T-helper 2 cell treated with Interferon-gamma antibody and Interleukin-4, amounts not matched to agents 5 μg/mL and 100 μg/mL, for 36 hours (primary cell): ENCODE results near the gene DELE1.
"Not testable (repeated sequence)": the region's sequence is repeated elsewhere in the genome, so short reads cannot be mapped to it uniquely, and the experiment has no call there.

Source experiments
- DNase-seq: peaks from one replicate; pipeline ENCODE4 v3.0.0; 2021; ENCODE audit warnings: low spot score
- H3K27ac Mint-ChIP-seq: one replicate; pipeline ENCODE4 v1.8.0; 2021; ENCODE audit warnings: mild to moderate bottlenecking, mixed read lengths
- H3K27me3 Mint-ChIP-seq: one replicate; pipeline ENCODE4 v1.8.0; 2021; ENCODE audit warnings: low read depth, mixed read lengths
- H3K36me3 Mint-ChIP-seq: one replicate; pipeline ENCODE4 v1.8.0; 2021; ENCODE audit warnings: low read depth, mixed read lengths
- H3K4me1 Mint-ChIP-seq: one replicate; pipeline ENCODE4 v1.8.0; 2021; ENCODE audit warnings: low read depth, mixed read lengths
- H3K4me3 Mint-ChIP-seq: one replicate; pipeline ENCODE4 v1.8.0; 2022; ENCODE audit warnings: mild to moderate bottlenecking, moderate library complexity, mixed read lengths
- H3K9me3 Mint-ChIP-seq: one replicate; pipeline ENCODE4 v1.8.0; 2021; ENCODE audit warnings: mixed read lengths

The DELE1 gene

DNA sequence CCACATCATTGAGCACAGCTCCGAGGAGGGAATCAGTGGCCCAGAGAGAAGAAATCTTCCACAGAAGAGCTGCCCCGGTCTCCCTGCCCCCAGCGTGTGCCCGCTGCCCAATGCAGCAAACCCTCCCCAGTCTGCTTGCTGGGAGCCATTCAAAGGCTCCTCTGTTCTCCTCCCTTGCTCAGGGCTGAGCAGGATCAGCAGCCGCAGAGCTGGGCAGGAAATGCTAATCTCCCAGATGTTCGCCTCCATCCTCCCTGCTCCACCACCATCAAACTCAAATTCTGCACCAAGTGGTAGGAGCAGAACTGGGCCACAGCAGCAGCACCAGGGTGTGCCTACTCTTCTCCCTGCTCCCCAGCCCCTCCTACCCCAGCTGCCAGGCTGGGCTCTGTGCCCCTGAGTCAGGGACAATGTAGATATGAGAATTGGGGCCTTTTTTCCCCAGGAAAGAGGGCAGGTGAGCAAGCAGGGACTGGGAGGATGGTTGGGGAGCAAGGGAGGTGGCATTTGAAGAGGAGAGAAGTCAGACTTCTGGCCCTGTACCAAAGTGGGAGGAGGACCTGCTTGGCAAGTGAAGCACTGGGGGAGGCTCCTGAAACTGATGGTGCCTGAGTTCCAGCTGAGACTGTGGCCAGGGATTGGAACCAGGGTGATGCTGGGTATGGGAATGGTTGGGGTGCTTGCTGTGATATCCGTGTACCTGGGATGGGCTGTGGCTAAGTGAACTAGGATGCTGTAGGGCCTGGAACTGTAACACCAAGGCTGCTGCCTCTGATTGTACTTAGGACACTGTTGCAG lies 43.5 kb upstream of the DELE1 start:
- no peaks in the 10 kb centered on the region for H3K9me3 Mint-ChIP-seq
- no peak for DNase-seq
- H3K36me3 Mint-ChIP-seq, result peaks cover 2% of the 10 kb centered on the region
- H3K4me1 Mint-ChIP-seq, result peaks cover 19% of the 10 kb centered on the region
- no peak overlapping the region for H3K4me3 Mint-ChIP-seq
- H3K27me3 Mint-ChIP-seq, result peaks cover 82% of the 10 kb centered on the region
- no peak overlapping the region for H3K27ac Mint-ChIP-seq

DNA sequence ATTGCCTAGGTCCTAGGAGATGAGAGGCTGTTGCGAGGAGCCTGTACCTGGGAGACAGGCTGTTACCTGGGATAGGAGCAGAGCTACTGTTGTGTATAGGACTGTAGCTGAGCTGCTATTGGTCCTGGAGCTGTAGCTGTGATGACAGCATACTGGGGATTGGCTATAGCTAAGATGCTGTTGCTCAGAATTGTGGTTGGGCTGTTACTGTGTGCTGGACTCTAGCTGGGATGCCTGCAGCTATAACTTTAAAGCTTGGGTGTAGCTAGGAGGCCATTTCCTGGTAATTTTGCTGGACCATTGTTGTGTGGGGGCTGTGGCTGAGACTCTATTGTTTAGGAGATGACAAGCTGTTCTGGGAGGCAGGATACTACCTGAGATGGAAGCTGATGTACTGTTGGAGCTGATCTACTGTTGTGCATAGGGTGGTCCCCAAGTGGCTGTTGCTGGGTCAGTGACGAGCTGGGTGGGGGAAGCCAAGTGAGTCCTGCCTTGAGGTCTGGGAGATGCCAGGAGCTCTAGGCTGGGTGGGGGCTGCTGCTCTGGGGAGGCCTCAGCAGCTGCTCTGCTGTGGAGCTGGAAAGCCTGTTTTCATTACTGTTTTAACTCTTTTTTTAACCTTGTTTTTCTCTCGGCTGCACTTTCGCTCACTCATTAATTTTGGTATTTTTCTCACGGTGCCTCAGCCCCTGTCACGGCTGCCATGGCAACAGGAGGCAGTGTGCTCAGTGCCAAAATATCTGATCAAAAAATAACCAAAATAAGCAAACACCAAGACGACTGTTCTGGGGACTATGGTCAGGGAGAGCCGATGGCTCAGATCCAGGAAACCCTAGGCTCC lies 42.5 kb upstream of the DELE1 start:
- H3K4me3 Mint-ChIP-seq, result no peak overlapping the region
- no peak for DNase-seq
- H3K27me3 Mint-ChIP-seq, result peaks cover 79% of the 10 kb centered on the region
- H3K9me3 Mint-ChIP-seq, result no peaks in the 10 kb centered on the region
- no peak overlapping the region for H3K27ac Mint-ChIP-seq
- H3K4me1 Mint-ChIP-seq, result peaks cover 19% of the 10 kb centered on the region
- peaks cover 2% of the 10 kb centered on the region for H3K36me3 Mint-ChIP-seq

DNA sequence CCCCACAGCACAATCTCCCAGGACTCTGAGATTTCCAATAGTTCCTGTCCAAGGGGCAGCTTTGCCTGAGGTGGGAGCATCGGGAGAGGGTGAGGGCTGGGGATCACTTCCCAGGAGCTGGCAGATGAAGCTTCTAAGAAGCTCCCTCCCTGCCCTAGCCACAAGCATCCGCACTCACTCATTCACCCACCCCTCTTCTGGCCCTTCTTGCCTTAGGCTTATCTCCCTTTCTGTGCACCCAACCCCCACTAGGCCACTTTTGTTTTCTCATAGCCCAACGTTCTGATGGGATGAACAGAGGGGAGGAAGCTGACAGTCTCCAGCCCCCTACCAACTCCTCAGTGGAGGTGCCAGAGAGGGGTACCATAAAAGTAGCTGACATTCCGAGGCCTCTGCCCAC lies 41.8 kb upstream of the DELE1 start:
- no peak overlapping the region for H3K27ac Mint-ChIP-seq
- no peak for DNase-seq
- peaks cover 80% of the 10 kb centered on the region for H3K27me3 Mint-ChIP-seq
- peaks cover 2% of the 10 kb centered on the region for H3K36me3 Mint-ChIP-seq
- peaks cover 19% of the 10 kb centered on the region for H3K4me1 Mint-ChIP-seq
- H3K4me3 Mint-ChIP-seq, result no peak overlapping the region
- H3K9me3 Mint-ChIP-seq, result no peaks in the 10 kb centered on the region

DNA sequence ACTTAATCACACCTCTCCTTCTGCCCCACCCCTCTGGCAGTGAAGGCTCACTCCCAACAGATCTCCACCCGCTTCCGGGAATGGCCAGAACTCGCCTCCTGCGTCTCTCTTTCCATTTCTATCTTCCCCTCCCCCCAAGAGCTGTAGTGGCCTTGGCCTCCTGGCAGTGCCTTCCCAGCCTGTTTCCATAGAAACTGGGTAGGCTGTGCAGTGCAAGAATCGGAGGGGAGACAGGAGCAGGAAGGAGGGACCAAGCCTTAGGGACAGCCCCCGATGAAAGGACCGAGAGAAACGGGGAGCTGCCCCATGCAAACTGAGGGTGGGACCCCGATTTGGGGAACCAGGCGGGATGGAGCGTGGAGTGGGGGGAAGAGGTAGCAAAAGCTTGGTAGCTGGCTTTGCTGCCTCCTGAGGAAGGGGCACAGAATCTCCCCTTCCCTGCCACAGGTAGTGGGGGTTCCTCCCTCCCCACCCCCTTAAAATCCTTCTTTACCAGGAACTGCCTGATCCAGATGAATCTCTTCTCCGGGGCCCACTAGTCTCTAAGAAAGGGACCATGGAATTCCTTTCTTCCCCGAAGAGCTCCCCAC lies 41.0 kb upstream of the DELE1 start:
- Mint-ChIP-seq H3K27me3 (peaks cover 72% of the 10 kb centered on the region), H3K4me3 (no peak overlapping the region), H3K9me3 (no peaks in the 10 kb centered on the region), H3K4me1 (peaks cover 13% of the 10 kb centered on the region), H3K36me3 (peaks cover 2% of the 10 kb centered on the region), H3K27ac (no peak overlapping the region)
- DNase-seq, result no peak

DNA sequence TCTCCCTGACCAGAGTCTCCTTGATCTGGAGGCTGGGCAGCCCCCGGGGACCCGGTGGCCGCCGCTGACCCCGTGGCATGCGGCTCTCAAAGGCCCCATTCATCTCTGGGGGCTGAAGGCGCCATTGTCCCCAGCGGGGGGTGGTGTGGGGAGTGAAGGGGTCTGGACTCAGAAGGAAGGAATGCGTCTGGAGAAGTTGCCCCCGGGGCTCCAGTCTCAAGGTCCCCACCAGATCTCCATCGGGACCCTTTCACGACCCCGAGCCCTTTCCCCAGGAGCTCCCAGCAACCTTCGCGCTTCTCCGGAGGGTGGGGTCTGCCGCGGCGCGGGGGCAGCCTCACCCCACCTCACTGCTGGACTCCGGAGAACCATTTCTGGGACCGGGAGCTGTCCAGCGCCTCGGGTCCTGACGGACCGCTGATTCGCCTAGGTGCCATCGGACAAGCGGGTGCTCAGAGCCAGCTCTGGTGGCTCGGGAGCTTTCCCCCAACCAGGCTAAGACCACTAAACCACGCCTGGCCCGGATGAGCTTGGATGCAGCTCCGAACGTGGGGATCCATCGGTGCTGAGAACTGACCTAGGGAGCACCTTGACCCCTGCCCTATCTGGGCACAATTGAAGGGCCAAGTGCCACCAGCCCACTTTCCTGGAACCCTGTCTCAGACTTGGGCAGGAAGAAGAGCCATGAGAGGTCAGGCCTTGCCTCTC lies 40.3 kb upstream of the DELE1 start:
- Mint-ChIP-seq H3K27me3 (peaks cover 69% of the 10 kb centered on the region), H3K9me3 (no peaks in the 10 kb centered on the region), H3K36me3 (peaks cover 2% of the 10 kb centered on the region), H3K27ac (no peak overlapping the region), H3K4me3 (no peak overlapping the region), H3K4me1 (peaks cover 13% of the 10 kb centered on the region)
- DNase-seq, result peak; percentile 16

DNA sequence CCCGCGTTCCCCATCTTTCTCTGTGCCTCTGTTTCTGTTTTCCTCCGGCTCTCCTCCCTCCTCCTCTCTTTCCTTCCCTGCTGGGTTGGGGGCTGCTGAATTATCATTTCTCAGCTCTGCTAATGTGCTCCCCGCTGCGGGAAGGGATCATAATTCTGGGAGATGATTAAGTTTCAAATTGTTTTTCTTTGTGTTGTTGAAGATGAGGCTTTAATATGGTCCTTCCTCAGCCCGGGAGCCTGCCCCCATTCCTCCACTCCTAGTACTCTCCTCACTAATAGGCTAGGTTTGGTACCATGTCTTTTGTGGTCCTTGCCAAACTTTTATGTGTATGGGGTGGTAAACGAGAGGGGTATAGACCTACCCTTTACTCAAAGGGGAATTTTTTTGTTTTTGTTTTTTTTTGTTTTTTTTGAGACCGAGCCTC lies 39.8 kb upstream of the DELE1 start:
- H3K4me3 Mint-ChIP-seq, result no peak overlapping the region
- peaks cover 2% of the 10 kb centered on the region for H3K36me3 Mint-ChIP-seq
- peaks cover 11% of the 10 kb centered on the region for H3K4me1 Mint-ChIP-seq
- H3K27me3 Mint-ChIP-seq, result peaks cover 64% of the 10 kb centered on the region
- H3K27ac Mint-ChIP-seq, result no peak overlapping the region
- no peak for DNase-seq
- H3K9me3 Mint-ChIP-seq, result no peaks in the 10 kb centered on the region

DNA sequence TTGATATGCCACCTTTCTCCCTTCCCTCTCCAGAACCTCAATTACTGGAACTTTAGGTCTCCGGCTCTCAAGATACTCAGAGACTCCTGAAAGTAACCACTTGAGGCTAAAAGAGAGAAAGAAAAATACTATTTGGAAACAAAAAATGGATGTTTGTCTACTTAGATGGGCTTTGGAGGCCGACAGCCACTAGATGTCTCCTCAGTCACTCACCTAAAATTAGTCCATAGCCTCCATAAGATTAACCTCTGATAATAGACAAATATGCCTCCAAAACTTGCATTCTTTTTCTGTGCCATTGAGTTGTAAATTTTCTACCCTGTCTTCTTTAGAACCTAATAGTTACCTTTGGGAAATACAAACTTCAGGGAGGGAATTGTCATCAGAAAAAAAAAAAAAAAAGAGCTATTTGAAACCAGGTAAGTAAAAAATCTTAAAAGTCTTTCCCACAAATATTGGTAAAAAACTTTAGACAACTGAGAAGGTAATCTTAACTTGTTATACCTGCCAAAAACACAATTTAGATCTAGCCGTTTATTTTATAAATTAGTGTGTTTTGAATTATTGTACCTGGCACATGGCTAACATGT lies 34.3 kb upstream of the DELE1 start:
- Mint-ChIP-seq H3K36me3 (no peaks in the 10 kb centered on the region), H3K9me3 (no peaks in the 10 kb centered on the region), H3K4me1 (no peaks in the 10 kb centered on the region), H3K4me3 (no peak overlapping the region), H3K27ac (no peak overlapping the region), H3K27me3 (peaks cover 28% of the 10 kb centered on the region)
- DNase-seq, result no peak

DNA sequence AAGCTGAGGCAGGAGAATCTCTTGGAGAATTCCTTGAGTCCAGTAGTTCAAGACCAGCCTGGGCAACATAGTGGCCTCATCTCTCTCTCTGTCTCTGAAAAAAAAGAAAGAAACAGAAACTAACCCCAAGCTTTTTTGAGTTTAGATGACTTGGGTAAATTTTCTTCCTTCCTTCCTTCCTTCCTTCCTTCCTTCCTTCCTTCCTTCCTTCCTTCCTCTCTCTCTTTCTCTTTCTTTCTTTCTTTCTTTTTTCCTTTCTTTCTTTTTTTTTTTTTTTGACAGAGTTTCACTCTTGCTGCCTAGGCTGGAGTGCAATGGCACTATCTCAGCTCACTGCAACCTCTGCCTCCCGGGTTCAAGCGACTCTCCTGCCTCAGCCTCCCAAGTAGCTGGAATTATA lies 33.2 kb upstream of the DELE1 start:
- H3K27me3 Mint-ChIP-seq, result peaks cover 21% of the 10 kb centered on the region
- H3K4me3 Mint-ChIP-seq, H3K4me1 Mint-ChIP-seq, H3K27ac Mint-ChIP-seq, H3K9me3 Mint-ChIP-seq, DNase-seq, H3K36me3 Mint-ChIP-seq: not testable (repeated sequence)

DNA sequence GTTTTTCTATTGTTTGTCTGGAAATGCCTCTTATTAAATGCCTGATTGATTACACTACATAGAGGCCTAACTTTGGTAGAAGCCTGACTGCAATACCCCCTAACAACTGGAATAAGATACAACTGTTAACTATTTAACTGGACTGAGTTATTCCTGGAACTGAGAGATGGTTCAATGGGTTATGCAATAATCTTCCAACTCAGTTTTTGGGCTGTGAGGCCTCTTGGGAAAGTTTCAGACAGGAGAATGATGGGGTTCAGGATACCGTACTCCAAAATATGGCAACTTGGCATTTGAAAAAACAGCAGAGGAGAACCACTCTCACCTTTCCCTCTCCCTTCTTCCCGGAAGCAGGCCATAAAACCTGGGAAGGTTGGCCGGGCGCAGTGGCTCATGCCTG lies 26.2 kb upstream of the DELE1 start:
- no peak overlapping the region for H3K27ac Mint-ChIP-seq
- no peak overlapping the region for H3K4me3 Mint-ChIP-seq
- no peak for DNase-seq
- no peaks in the 10 kb centered on the region for H3K9me3 Mint-ChIP-seq
- no peaks in the 10 kb centered on the region for H3K36me3 Mint-ChIP-seq
- H3K27me3 Mint-ChIP-seq, result peaks cover 18% of the 10 kb centered on the region
- H3K4me1 Mint-ChIP-seq, result no peaks in the 10 kb centered on the region

DNA sequence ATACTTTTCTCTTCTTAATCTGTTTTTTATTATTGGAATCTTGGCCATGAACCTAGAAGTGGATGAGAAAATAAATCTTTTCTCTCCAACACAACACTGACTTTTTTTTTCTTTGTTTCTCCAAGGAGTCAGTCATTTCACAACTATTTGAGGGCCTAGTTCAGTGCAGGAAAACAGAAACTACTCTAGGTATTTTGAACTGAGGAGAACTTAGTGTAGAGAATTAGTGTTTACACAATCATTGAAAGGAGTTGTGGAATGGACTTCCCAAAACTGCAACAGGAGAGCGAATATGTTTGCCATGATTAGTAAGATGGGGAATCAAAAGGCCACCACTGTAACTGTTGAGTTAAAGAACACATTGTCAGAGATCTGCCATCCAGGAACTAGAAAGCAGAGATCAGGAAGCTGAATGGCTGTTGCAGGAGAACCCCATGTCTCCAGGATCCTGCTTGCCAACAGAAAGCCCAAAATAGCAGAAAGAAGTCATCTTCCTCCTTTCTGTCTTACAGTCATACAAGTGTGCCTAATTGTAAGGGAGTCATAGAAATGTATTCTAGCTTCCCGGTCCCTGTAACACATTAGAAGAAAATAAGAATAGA lies 25.1 kb upstream of the DELE1 start:
- DNase-seq, result no peak
- H3K4me3 Mint-ChIP-seq, result no peak overlapping the region
- no peaks in the 10 kb centered on the region for H3K36me3 Mint-ChIP-seq
- no peaks in the 10 kb centered on the region for H3K9me3 Mint-ChIP-seq
- no peaks in the 10 kb centered on the region for H3K4me1 Mint-ChIP-seq
- H3K27ac Mint-ChIP-seq, result no peak overlapping the region
- peaks cover 19% of the 10 kb centered on the region for H3K27me3 Mint-ChIP-seq

DNA sequence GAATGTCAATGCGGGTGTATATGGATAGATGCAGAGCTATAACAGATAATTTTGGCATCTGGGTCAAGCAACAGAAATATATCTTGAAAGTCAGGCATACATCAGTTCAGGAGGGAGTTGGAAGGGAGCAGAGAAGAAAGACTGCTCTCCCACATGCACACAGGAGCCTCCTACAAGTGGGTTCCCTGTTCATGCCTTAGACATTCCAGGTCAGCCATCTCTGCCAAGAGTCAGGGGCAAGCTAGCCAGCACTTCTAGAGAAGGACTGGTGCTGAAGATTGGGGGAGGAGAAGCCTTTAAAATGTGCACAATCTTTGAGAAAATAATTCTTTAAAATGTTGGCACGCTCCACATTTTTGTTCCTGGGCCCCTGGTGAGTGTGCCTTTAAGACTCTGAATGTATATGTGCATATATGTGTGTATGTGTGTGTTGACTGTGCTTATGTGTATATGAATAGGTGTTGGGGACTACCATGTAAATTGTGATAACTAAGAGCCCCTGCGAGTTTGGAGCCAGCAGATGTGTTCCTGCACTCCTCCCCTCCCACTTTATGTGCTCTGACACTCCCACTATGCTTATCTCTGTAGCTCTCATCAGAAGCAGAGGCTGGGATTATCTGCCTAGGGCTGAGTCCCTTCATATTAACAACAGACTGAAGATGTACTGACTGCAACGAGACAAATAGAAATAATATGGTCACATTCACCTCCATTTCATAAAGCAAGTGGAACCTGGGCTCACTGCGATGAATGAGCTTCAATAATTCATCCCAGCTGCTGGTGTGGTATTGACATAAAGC lies 21.5 kb upstream of the DELE1 start:
- H3K27ac Mint-ChIP-seq, result no peak overlapping the region
- H3K27me3 Mint-ChIP-seq, result peaks cover 14% of the 10 kb centered on the region
- no peaks in the 10 kb centered on the region for H3K36me3 Mint-ChIP-seq

DNA sequence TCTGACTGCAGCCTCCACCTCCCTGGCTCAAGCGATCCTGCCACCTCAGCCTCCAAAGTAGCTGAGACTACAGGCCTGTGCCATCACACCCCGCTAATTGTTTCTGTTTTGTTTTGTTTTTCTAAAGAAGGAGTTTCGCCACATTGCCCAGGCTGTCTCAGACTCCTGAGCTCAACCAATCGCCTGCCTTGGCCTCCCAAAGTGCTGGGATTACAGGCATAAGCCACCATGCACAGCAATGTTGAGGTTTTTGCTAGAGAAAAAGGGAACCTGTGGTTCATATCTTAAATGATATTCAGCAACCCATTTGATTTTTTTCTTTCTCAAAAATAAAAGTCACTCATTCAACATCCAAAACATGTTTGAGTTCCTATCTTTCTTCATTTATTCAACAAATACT lies 20.4 kb upstream of the DELE1 start:
- Mint-ChIP-seq H3K4me3 (no peak overlapping the region), H3K27me3 (peaks cover 14% of the 10 kb centered on the region), H3K27ac (no peak overlapping the region), H3K9me3 (no peaks in the 10 kb centered on the region), H3K4me1 (no peaks in the 10 kb centered on the region), H3K36me3 (no peaks in the 10 kb centered on the region)
- no peak for DNase-seq

More for the DNA sequence above, 21.5 kb upstream of the DELE1 start:
- H3K4me3 Mint-ChIP-seq, result no peak overlapping the region
- no peaks in the 10 kb centered on the region for H3K9me3 Mint-ChIP-seq
- DNase-seq, result no peak
- H3K4me1 Mint-ChIP-seq, result no peaks in the 10 kb centered on the region
